Measurements from ENCODE around the gene ATAT1. TPM values are rescaled to one million over a fixed set of nuclear protein-coding genes. Genes with fewer than 3 reads are reported as not detected.
"Not testable (repeated sequence)": the region's sequence is repeated elsewhere in the genome, so short reads cannot be mapped to it uniquely, and the experiment has no call there.

ATAT1 gene
- total and polyA plus RNA-seq, 10 of the 15 experiments (the other 5 are each of a cell fraction or from before 2014, with no cell fraction given): 1.1 to 14.2 (median 6.9) TPM

GRCh38 chr6:30597315-30598144 is 29.1 kb upstream of the ATAT1 start:
- not testable (repeated sequence) for H3K9me3 ChIP-seq (replicated peaks; ENCODE audit: control insufficient read depth, insufficient read depth, low read length); H3K4me2 ChIP-seq (ENCODE audit: control insufficient read depth, insufficient read depth); H3K27me3 ChIP-seq (replicated peaks in 1 of 2; ENCODE audit: control insufficient read depth in 2 of 2, insufficient read depth in 2 of 2, low read length in 1 of 2); BruUV-seq (replicated peaks); H3K9ac ChIP-seq (ENCODE audit: control insufficient read depth, insufficient read depth, low read length); H4K20me1 ChIP-seq (ENCODE audit: control insufficient read depth, insufficient read depth); H3K27ac ChIP-seq (ENCODE audit: control insufficient read depth, insufficient read depth); H2AFZ ChIP-seq (ENCODE audit: control insufficient read depth, low read depth, low read length); H3K79me2 ChIP-seq (ENCODE audit: control insufficient read depth, insufficient read depth, low read length); H3K4me1 ChIP-seq (ENCODE audit: control insufficient read depth, insufficient read depth, low read length); H3K4me3 ChIP-seq
- DNase-seq (ENCODE audit: low read depth, low spot score) (peak; percentile 51), FAIRE-seq (peak; percentile 92), ATAC-seq (peak; percentile 96)
- intact Hi-C loops (cut with micrococcal nuclease; ENCODE audit: unreplicated experiment) (loop anchor here (1.0 to 2.0 kb wide), 2 partner anchors 57 to 114 kb away; no protein-coding TSS in a partner anchor), in situ Hi-C loops (cut with MboI) (loop anchor here (5.0 kb wide), 1 partner anchor 115 kb away; no protein-coding TSS in a partner anchor)
- WGBS (ENCODE audit: insufficient coverage, insufficient replicate concordance, low lambda C conversion rate, missing lambda C conversion rate): 57% methylated on average over 13 of the region's 15 CpGs
- peaks cover 8 to 13% of the 10 kb centered on the region in 2 experiments; a peak in 3 of 4 replicates for H3K36me3 ChIP-seq (ENCODE audit: control insufficient read depth in 2 of 2, insufficient read depth in 2 of 2, low read length in 1 of 2)
- RAD21 ChIA-PET (ENCODE audit: unreplicated experiment): interaction anchor here (0.8 to 3.7 kb wide), 14 partner anchors 18 to 141 kb away, joined by 3 to 22 read pairs (median 4); partner anchors contain the start of gene DHX16
- CTCF ChIA-PET: interaction anchor here (0.7 to 10.3 kb wide), 41 partner anchors 9 to 490 kb away, joined by 3 to 188 read pairs (median 5); partner anchors contain the start of genes ABCF1, ATAT1, DHX16 and MDC1
- SMC1A ChIA-PET (ENCODE audit: uncharacterized antibody, unreplicated experiment): interaction anchor here (0.5 to 3.5 kb wide), 23 partner anchors 8 to 484 kb away, joined by 3 to 50 read pairs (median 4); partner anchors contain the start of genes ABCF1 and MRPS18B
- POLR2A ChIA-PET: interaction anchor here (0.5 to 1.9 kb wide), 9 partner anchors 16 to 1949 kb away, joined by 3 to 7 read pairs (median 4); partner anchors contain the start of gene PRR3
- TF ChIP-seq YY1 (IDR thresholded peaks at IDR 0.05; ENCODE audit: low read depth, low read length) (0 out of 2 replicates have a peak, but pooled peaks have one; percentile 25), ZBED1 (IDR thresholded peaks at IDR 0.05; ENCODE audit: borderline replicate concordance) (peak; percentile 34; the same call in 1 of the 2 replicates), POLR2A (IDR thresholded peaks at IDR 0.05; ENCODE audit: low read depth, low read length) (peak; percentile 59), POU2F2 (IDR thresholded peaks at IDR 0.05; ENCODE audit: borderline replicate concordance, low read depth, low read length) (peak; percentile 60; the same call in 1 of the 3 replicates), CREB1 (IDR thresholded peaks at IDR 0.05; ENCODE audit: low read depth) (0 out of 2 replicates have a peak, but pooled peaks have one; percentile 25), SMC3 (IDR thresholded peaks at IDR 0.05; ENCODE audit: borderline replicate concordance, low read length) (peak; percentile 82), POLR2AphosphoS5 (IDR thresholded peaks at IDR 0.05; ENCODE audit: low read length) (peak; percentile 49; the same call in 1 of the 2 replicates), NR2F1 (conservative IDR thresholded peaks at IDR 0.05) (peak; percentile 44; the same call in 1 of the 2 replicates), RAD21 (IDR thresholded peaks at IDR 0.05; ENCODE audit: insufficient read depth, low read depth, low read length) (peak; percentile 59), POLR2AphosphoS2 (IDR thresholded peaks at IDR 0.05; ENCODE audit: low read depth, low read length) (peak; percentile 41; the same call in 1 of the 2 replicates), EGR1 (IDR thresholded peaks at IDR 0.05; ENCODE audit: borderline replicate concordance in 1 of 2, low read depth in 2 of 2, low read length in 2 of 2) (peak in 1 of 2 experiments; percentile 59; a peak in 2 of 3 replicates)
- TF ChIP-seq, protein P1, sequence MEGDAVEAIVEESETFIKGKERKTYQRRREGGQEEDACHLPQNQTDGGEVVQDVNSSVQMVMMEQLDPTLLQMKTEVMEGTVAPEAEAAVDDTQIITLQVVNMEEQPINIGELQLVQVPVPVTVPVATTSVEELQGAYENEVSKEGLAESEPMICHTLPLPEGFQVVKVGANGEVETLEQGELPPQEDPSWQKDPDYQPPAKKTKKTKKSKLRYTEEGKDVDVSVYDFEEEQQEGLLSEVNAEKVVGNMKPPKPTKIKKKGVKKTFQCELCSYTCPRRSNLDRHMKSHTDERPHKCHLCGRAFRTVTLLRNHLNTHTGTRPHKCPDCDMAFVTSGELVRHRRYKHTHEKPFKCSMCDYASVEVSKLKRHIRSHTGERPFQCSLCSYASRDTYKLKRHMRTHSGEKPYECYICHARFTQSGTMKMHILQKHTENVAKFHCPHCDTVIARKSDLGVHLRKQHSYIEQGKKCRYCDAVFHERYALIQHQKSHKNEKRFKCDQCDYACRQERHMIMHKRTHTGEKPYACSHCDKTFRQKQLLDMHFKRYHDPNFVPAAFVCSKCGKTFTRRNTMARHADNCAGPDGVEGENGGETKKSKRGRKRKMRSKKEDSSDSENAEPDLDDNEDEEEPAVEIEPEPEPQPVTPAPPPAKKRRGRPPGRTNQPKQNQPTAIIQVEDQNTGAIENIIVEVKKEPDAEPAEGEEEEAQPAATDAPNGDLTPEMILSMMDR (IDR thresholded peaks at IDR 0.05 in 2 of 3, conservative IDR thresholded peaks at IDR 0.05 in 1 of 3; ENCODE audit: control insufficient read depth in 2 of 3, extremely low read depth in 1 of 3, insufficient read depth in 1 of 3, low read depth in 3 of 3, low read length in 3 of 3): peak; percentile 82 to 85 (median 84)

Measured in GM12878 (cell line).